ENCODE results near the gene USP34.

DNA sequence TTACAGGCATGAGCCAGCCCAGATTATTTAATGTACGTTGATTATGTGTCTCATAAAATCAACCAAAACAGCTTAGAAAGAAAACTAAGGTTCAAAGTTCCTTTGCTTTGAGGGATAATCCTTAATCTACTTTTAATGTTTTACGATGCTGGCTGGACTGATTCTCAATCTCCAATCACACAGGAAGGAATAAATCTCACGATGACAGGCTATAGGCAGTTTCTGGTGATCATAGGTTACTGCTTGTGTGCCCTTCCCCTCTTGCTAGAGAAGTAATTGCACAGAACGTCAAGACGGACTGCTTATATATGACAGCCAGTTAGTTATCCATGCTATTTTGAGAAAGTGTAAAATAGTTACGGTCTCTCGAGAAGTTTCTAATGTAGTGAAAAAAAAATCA, 265.8 kb downstream of the USP34 start:
- TF ChIP-seq CTCF (conservative IDR thresholded peaks at IDR 0.05; ENCODE audit: low read depth in 2 of 2) (no peak), EZH2phosphoT487 (IDR thresholded peaks at IDR 0.05; ENCODE audit: unreplicated experiment) (no peak), STAT1 (IDR thresholded peaks at IDR 0.05; ENCODE audit: unreplicated experiment) (no peak), EZH2 (IDR thresholded peaks at IDR 0.05; ENCODE audit: low read depth, unreplicated experiment) (no peak), NANOG (IDR thresholded peaks at IDR 0.05; ENCODE audit: borderline replicate concordance) (no peak), JUNB (IDR thresholded peaks at IDR 0.05; ENCODE audit: unreplicated experiment) (no peak), POLR2AphosphoS5 (IDR thresholded peaks at IDR 0.05; ENCODE audit: low read depth) (no peak), CREB1 (CRISPR knock-in tag; IDR thresholded peaks at IDR 0.05; ENCODE audit: low read depth) (no peak)
- TF ChIP-seq, protein P1, sequence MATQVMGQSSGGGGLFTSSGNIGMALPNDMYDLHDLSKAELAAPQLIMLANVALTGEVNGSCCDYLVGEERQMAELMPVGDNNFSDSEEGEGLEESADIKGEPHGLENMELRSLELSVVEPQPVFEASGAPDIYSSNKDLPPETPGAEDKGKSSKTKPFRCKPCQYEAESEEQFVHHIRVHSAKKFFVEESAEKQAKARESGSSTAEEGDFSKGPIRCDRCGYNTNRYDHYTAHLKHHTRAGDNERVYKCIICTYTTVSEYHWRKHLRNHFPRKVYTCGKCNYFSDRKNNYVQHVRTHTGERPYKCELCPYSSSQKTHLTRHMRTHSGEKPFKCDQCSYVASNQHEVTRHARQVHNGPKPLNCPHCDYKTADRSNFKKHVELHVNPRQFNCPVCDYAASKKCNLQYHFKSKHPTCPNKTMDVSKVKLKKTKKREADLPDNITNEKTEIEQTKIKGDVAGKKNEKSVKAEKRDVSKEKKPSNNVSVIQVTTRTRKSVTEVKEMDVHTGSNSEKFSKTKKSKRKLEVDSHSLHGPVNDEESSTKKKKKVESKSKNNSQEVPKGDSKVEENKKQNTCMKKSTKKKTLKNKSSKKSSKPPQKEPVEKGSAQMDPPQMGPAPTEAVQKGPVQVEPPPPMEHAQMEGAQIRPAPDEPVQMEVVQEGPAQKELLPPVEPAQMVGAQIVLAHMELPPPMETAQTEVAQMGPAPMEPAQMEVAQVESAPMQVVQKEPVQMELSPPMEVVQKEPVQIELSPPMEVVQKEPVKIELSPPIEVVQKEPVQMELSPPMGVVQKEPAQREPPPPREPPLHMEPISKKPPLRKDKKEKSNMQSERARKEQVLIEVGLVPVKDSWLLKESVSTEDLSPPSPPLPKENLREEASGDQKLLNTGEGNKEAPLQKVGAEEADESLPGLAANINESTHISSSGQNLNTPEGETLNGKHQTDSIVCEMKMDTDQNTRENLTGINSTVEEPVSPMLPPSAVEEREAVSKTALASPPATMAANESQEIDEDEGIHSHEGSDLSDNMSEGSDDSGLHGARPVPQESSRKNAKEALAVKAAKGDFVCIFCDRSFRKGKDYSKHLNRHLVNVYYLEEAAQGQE (IDR thresholded peaks at IDR 0.05; ENCODE audit: unreplicated experiment) = no peak
